CD14-positive monocyte (primary cell): ENCODE results near the gene SLC1A1. TPM values are rescaled to one million over a fixed set of nuclear protein-coding genes. Genes with fewer than 3 reads are reported as not detected.

Experiments
- DNase-seq, 3 donors: peaks; one replicate each; pipeline ENCODE4 v3.0.0-alpha.2; 2011 to 2022
- H2AFZ ChIP-seq: 2 replicates; pipeline ENCODE4 v1.6.0; 2012; ENCODE audit warnings: mild to moderate bottlenecking, low read depth, low read length, inconsistent platforms; ENCODE audit not compliant: insufficient read depth, poor library complexity, severe bottlenecking
- H3K27ac ChIP-seq, 2 donors: 1 replicate in 1 of 2; 2 replicates in 1 of 2; pipeline ENCODE4 v1.5.1; 2012 to 2013; ENCODE audit warnings: low read length in 2 of 2, control low read depth in 1 of 2, inconsistent platforms in 1 of 2, low read depth in 1 of 2, mild to moderate bottlenecking in 1 of 2
- H3K27me3 ChIP-seq, 2 donors: one replicate each; pipeline versions ENCODE4 v1.6.0 to v1.6.1; 2011 to 2013; ENCODE audit warnings: low read length in 2 of 2; ENCODE audit not compliant: control insufficient read depth in 2 of 2, insufficient read depth in 2 of 2
- H3K36me3 ChIP-seq, 2 donors: replicated peaks in 1 of 2; 1 replicate in 1 of 2; 2 replicates in 1 of 2; pipeline versions ENCODE4 v1.5.1 to v1.6.1; 2012 to 2013; ENCODE audit warnings: low read length in 2 of 2, control low read depth in 1 of 2, inconsistent platforms in 1 of 2, mild to moderate bottlenecking in 1 of 2; ENCODE audit not compliant: insufficient read depth in 2 of 2, control insufficient read depth in 1 of 2
- H3K4me1 ChIP-seq, 2 donors: 1 replicate in 1 of 2; 2 replicates in 1 of 2; pipeline versions ENCODE4 v1.5.1 to v1.6.1; 2012 to 2013; ENCODE audit warnings: low read length in 2 of 2, control low read depth in 1 of 2, inconsistent platforms in 1 of 2, mild to moderate bottlenecking in 1 of 2, moderate library complexity in 1 of 2; ENCODE audit not compliant: insufficient read depth in 2 of 2, control insufficient read depth in 1 of 2
- H3K4me2 ChIP-seq: replicated peaks from 2 replicates; pipeline ENCODE3; 2012; ENCODE audit warnings: low read length, moderate library complexity, mild to moderate bottlenecking; ENCODE audit not compliant: poor library complexity, severe bottlenecking; ENCODE audit errors: extremely low read depth
- H3K4me3 ChIP-seq, 3 experiments: fragments of 200-600 bp in 1 of 3; sonication (generic) in 1 of 3; replicated peaks in 1 of 3; 1 replicate in 2 of 3; 2 replicates in 1 of 3; pipeline ENCODE4 v1.5.1; 2011 to 2013; ENCODE audit warnings: low read length in 3 of 3, mild to moderate bottlenecking in 3 of 3, control low read depth in 2 of 3, low read depth in 2 of 3, inconsistent platforms in 1 of 3, moderate library complexity in 1 of 3
- H3K79me2 ChIP-seq: 2 replicates; pipeline ENCODE4 v1.6.0; 2012; ENCODE audit warnings: mild to moderate bottlenecking, control low read depth, inconsistent platforms, low read length, moderate library complexity; ENCODE audit not compliant: insufficient read depth
- H3K9ac ChIP-seq: 2 replicates; pipeline ENCODE4 v1.6.0; 2017; ENCODE audit warnings: low read length, mild to moderate bottlenecking; ENCODE audit not compliant: insufficient read depth, poor library complexity, severe bottlenecking
- H3K9me3 ChIP-seq, 2 donors: replicated peaks in 1 of 2; 1 replicate in 1 of 2; 2 replicates in 1 of 2; pipeline versions ENCODE4 v1.5.1 to v1.6.1; 2012 to 2013; ENCODE audit warnings: low read length in 2 of 2, control low read depth in 1 of 2; ENCODE audit not compliant: control insufficient read depth in 1 of 2, insufficient read depth in 1 of 2
- H4K20me1 ChIP-seq: 2 replicates; pipeline ENCODE4 v1.6.0; 2012; ENCODE audit warnings: mild to moderate bottlenecking, low read length, control low read depth, moderate library complexity; ENCODE audit not compliant: insufficient read depth
- H3K27ac Mint-ChIP-seq, 7 donors: one replicate each; pipeline ENCODE4 v1.8.0; 2020; ENCODE audit warnings: mild to moderate bottlenecking in 7 of 7, mixed read lengths in 7 of 7, moderate library complexity in 6 of 7, inconsistent platforms in 2 of 7
- H3K27me3 Mint-ChIP-seq, 3 donors: one replicate each; pipeline ENCODE4 v1.8.0; 2021 to 2022; ENCODE audit warnings: low read depth in 3 of 3, mild to moderate bottlenecking in 3 of 3, mixed read lengths in 3 of 3, moderate library complexity in 3 of 3, inconsistent platforms in 1 of 3
- H3K36me3 Mint-ChIP-seq, 2 donors: one replicate each; pipeline ENCODE4 v1.8.0; 2020; ENCODE audit warnings: mixed read lengths in 2 of 2, inconsistent platforms in 1 of 2, mild to moderate bottlenecking in 1 of 2
- H3K4me1 Mint-ChIP-seq: one replicate; pipeline ENCODE4 v1.8.0; 2020; ENCODE audit warnings: mild to moderate bottlenecking, mixed read lengths
- H3K4me3 Mint-ChIP-seq, 2 donors: one replicate each; pipeline ENCODE4 v1.8.0; 2020; ENCODE audit warnings: mild to moderate bottlenecking in 2 of 2, mixed read lengths in 2 of 2, moderate library complexity in 1 of 2
- H3K9me3 Mint-ChIP-seq, 7 donors: one replicate each; pipeline ENCODE4 v1.8.0; 2020 to 2022; ENCODE audit warnings: mixed read lengths in 7 of 7, mild to moderate bottlenecking in 6 of 7, moderate library complexity in 6 of 7, inconsistent platforms in 2 of 7
- WGBS: methylation state at CpG from one replicate; pipeline ENCODE4 v1.1.5; 2013; ENCODE audit warnings: missing lambda C conversion rate; ENCODE audit not compliant: insufficient coverage; 5-methylcytosine and 5-hydroxymethylcytosine counted together
- intact Hi-C, 2 donors: fragments of 100-400 bp; cut with micrococcal nuclease; formaldehyde crosslinking; loops; one replicate each; pipeline versions ENCODE4 v1.15.0 to v1.15.1; 2023
- polyA plus RNA-seq, 3 donors: library from polyadenylated mRNA; depleted of rRNA in 1 of 3; unstranded in 2 of 3; stranded (reverse) in 1 of 3; fragments of 300-500 nt in 2 of 3; fragments of >200 nt in 1 of 3; fragmentation: Illumina TruSeq in 2 of 3; gene quantifications; 1 replicate in 2 of 3; 2 replicates in 1 of 3; pipeline ENCODE4 v1.2.3, GENCODE V29; 2012 to 2021
- TF ChIP-seq, protein P1 (sequence below): fragments of 200-600 bp; IDR thresholded peaks from one replicate; pipeline ENCODE4 v1.8.0; 2022; ENCODE audit warnings: antibody characterized with exemption, mild to moderate bottlenecking

SLC1A1 gene
- polyA plus RNA-seq, 3 donors, result not detected

DNA sequence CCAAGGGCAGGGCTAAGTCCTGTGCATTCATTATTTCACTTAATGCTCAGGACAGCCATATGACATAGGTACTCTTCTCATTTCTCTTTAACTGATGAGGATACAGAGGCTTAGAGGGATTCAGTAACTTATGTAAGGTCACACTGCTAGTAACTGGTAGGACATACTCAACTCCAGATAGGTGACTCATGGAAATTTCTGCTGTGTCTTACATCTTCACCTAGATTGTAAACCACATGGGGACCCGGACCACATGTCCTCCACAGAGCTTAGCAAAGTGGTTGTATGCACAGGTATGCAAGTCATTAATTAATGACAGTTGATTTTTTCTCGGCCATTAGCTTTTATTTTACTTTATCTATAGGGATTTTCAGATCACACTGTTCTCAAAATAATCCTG lies 29.3 kb downstream of the SLC1A1 start:
- no peak overlapping the region for H3K9ac ChIP-seq
- H4K20me1 ChIP-seq, result no peaks in the 10 kb centered on the region
- no peak overlapping the region for H3K4me3 ChIP-seq
- no peak for DNase-seq
- TF ChIP-seq, protein P1, sequence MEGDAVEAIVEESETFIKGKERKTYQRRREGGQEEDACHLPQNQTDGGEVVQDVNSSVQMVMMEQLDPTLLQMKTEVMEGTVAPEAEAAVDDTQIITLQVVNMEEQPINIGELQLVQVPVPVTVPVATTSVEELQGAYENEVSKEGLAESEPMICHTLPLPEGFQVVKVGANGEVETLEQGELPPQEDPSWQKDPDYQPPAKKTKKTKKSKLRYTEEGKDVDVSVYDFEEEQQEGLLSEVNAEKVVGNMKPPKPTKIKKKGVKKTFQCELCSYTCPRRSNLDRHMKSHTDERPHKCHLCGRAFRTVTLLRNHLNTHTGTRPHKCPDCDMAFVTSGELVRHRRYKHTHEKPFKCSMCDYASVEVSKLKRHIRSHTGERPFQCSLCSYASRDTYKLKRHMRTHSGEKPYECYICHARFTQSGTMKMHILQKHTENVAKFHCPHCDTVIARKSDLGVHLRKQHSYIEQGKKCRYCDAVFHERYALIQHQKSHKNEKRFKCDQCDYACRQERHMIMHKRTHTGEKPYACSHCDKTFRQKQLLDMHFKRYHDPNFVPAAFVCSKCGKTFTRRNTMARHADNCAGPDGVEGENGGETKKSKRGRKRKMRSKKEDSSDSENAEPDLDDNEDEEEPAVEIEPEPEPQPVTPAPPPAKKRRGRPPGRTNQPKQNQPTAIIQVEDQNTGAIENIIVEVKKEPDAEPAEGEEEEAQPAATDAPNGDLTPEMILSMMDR, result no peak
- no peaks in the 10 kb centered on the region for H3K79me2 ChIP-seq
- no peak overlapping the region for H3K27ac ChIP-seq
- peaks cover 0 to 12% (median 9%) of the 10 kb centered on the region in 7 donors for H3K9me3 Mint-ChIP-seq
- no CpG with 5 or more reads among the region's 2 CpGs for WGBS
- no peaks in the 10 kb centered on the region for H3K36me3 ChIP-seq
- no peaks in the 10 kb centered on the region for H3K36me3 Mint-ChIP-seq
- no peak overlapping the region for H2AFZ ChIP-seq
- H3K27ac Mint-ChIP-seq, result no peak overlapping the region
- no peaks in the 10 kb centered on the region for H3K27me3 ChIP-seq
- no peaks in the 10 kb centered on the region for H3K4me1 Mint-ChIP-seq
- H3K27me3 Mint-ChIP-seq, result peaks cover 0 to 3% (median under 1%) of the 10 kb centered on the region in 3 donors
- no peaks in the 10 kb centered on the region for H3K4me1 ChIP-seq
- H3K4me3 Mint-ChIP-seq, result no peak overlapping the region
- H3K9me3 ChIP-seq, result peaks cover 0 to 4% of the 10 kb centered on the region in 2 donors
- intact Hi-C loops, result no loop called here
- H3K4me2 ChIP-seq, result no peak overlapping the region

DNA sequence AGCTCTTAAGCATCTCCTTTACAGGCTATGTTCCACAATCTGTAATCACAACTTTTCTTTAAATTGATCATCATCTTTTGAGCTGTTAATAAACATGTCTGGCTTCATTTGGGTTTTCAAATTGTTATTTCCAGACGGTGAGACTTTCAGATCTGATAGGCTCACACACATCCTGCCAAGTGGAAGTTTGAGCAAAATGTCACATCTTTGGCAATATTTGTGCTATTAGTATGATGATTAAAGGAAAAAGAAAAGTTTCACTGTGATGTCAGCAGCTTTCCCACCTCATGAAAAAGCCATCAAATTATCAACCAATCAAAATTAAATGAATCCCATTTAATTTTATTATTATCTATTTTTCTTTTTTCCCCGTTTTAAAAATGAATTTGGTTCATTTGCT lies 29.8 kb downstream of the SLC1A1 start:
- H3K27me3 ChIP-seq, result no peaks in the 10 kb centered on the region
- TF ChIP-seq, protein P1, result no peak
- H3K9ac ChIP-seq, result no peak overlapping the region
- Mint-ChIP-seq H3K9me3 (peaks cover 0 to 12% (median 10%) of the 10 kb centered on the region in 7 donors), H3K27ac (no peak overlapping the region), H3K4me1 (no peaks in the 10 kb centered on the region), H3K27me3 (peaks cover 0 to 1% (median 0%) of the 10 kb centered on the region in 3 donors), H3K36me3 (no peaks in the 10 kb centered on the region), H3K4me3 (no peak overlapping the region)
- H3K4me2 ChIP-seq, result no peak overlapping the region
- DNase-seq, result no peak
- no peak overlapping the region for H3K4me3 ChIP-seq
- no peaks in the 10 kb centered on the region for H3K36me3 ChIP-seq
- peaks cover 0 to 4% of the 10 kb centered on the region in 2 donors for H3K9me3 ChIP-seq
- WGBS, result no CpG with 5 or more reads among the region's 2 CpGs
- intact Hi-C loops, result no loop called here
- no peaks in the 10 kb centered on the region for H3K79me2 ChIP-seq
- no peak overlapping the region for H3K27ac ChIP-seq
- H4K20me1 ChIP-seq, result no peaks in the 10 kb centered on the region
- no peak overlapping the region for H2AFZ ChIP-seq
- H3K4me1 ChIP-seq, result no peaks in the 10 kb centered on the region
